Activated CD4-positive, alpha-beta T cell treated with anti-CD3 and anti-CD28 coated beads, Interleukin-2, amount 50 U/mL, for 24 hours (primary cell): ENCODE results near the gene CCNB2.
"Not testable (repeated sequence)": the region's sequence is repeated elsewhere in the genome, so short reads cannot be mapped to it uniquely, and the experiment has no call there.

Source experiments
- DNase-seq, 2 donors: peaks; one replicate each; pipeline ENCODE4 v3.0.0-alpha.2; 2020; ENCODE audit warnings: low read depth in 1 of 2, low spot score in 1 of 2

The CCNB2 gene

DNA sequence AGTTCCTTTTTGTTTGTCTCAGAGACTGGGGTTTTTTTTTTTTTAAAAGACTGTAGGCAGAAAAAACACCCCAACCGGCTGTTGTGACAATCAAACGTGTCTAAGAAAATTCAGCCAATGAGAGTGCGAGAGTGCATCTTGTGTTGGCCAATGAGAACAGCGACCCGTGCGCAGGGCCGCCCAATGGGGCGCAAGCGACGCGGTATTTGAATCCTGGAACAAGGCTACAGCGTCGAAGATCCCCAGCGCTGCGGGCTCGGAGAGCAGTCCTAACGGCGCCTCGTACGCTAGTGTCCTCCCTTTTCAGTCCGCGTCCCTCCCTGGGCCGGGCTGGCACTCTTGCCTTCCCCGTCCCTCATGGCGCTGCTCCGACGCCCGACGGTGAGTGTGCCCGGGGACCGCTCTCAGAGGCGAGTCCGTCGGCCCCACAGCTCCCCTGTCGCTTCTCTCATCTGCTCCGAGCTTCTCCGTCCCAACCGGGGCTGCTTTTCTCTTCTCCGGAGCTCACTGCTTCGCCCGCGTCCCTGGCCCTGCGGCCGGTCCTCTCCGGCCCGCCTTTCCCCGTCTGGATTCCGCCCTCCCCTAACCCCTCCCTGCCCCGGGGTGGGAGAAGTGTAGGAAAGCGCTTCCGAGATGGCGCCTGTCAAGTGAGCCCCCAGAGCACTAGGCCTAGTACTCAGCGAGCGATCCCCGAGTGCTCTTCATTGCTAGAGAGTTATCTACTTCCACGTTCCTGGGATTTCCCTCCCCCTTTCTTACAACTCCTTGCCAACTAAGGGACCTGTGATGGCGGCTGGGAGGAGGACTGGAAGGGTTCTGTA lies at the start of gene CCNB2:
TSS of gene CCNB2 (plus strand) at position 235 of the 821 bp plus-strand sequence. CDS start at position 358, 123 bp downstream.
- peak; percentile 54 to 74 for DNase-seq

DNA sequence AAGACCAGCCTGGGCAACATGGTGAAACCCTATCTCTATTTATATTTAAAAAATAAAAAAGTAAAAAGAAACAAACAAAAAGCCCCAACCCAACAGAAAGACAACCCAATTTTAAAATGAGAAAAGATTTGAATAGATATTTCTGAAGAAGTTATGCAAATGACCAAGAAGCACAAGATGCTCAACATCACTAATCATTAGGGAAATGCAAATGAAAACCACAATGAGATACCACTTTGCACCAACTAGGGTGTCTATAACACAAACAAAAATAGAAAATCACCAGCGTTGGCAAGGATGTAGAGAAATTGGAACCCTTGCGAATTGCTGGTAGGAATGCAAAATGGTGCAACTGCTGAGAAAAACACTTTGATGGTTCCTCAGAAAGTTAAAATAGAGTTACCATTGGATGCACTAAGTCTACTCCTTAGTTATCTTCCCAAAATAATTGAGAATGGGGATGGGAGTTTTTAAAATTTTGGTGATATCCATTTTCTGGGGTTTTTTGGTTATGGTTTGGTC lies 45.8 kb upstream of the CCNB2 start:
- DNase-seq = no peak

DNA sequence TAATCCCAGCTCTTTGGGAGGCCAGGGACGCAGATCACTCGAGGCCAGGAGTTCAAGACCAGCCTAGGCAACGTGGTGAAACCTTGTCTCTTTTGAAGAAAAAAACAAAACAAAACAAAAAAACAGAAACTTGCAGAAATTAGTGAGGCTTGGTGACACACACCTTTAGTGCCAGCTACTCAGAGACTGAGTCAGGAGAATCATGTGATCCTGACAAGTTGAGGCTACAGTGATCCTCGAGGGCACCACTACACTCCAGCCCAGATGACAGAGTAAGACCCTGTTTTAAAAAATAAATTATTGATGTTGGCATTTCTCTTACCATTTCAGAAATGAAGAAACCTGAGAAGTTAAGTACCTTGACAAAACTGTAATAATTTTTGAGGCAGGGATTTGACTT lies 44.6 kb upstream of the CCNB2 start:
- DNase-seq = no peak

DNA sequence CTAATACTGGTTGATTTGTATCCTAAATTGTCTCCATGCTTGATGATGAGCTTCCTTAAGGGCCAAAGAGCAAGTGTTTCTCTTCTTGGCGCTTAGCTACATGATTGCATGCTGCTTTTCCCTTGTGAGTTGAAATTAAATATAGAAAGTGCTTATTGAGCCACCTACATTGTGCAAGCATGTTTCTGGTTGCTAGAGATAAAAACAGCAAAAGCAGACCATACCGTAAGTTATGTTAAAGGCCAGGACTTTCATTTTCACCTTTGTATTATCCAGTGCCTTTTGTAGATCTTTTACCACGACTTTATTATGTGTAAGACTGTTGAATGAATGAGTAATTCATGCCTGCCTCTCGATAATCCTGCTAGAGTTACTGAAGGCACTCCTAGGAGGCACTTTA lies 41.9 kb upstream of the CCNB2 start:
- DNase-seq = no peak

DNA sequence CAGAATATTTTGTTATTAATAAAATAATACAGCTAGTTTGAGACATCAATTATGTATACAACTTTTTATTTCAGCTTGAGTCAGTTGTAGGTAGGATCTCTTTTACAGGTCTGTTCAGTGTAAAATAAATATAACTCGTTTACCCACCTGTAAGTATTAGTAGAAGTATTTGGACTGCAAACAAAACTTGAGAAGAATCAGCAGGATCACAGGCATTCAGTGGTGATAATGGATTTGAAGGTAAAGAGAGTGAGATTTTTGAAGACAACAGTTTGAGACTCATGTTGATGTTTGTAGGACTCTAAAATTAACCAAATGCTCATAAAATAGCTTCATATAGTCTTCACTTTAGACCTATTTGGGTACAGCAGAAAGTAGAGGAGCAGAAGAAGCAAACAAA lies 35.5 kb upstream of the CCNB2 start:
- DNase-seq = no peak

DNA sequence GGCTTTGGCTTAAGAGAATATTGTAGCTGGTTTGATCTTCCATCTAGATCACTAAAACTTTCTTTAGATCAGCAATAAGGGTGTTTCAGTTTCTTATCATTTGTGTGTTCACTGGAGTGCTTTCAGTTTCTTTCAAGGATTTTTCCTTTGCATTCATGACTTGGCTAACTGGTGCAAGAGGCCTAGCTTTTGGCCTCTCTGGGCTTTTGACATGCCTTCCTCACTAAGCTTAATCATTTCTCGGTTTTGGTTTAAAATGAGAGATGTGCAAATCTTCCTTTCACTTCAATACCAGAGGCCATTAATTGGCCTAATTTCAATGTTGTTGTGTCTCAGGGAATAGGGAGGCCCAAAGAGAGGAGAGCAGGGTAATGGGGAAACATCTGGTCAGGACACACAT lies 30.3 kb upstream of the CCNB2 start:
- DNase-seq = no peak

DNA sequence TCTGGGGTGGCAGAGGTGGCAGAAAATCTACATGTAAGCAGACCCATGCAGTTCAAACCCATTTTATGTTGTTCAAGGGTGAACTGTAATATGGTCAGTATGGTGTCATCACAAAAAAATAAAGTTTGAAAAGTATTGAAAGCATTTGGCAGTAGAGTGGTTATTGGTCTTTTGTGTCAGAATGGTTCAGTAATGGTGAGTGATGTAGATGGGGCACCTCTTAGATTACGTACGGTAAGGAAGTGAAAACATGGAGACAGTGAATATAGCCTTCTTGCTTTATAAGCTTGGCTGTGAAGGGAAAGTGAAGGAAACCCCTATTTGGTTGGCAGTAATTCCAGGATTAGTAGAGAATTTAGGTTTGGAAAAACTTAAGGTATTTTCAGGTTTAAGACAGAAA lies 17.2 kb upstream of the CCNB2 start:
- DNase-seq = no peak

DNA sequence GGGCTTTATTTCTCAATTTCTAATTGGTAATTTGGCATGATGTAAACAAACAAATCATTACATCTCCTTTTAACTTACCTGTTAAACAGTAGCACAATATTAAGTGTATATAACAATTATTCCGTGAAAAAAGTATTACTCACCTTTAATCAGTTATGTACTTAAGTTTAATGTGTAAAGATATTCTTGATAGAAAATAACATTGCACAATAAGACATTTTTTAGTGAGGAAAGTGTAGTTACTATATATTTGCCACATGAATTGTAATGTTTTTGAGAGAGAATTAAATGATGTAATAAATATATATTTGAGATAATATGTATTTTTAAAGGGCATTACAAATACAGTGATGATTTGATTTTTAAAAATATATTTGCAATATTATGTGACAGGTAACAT lies 10.9 kb upstream of the CCNB2 start:
- DNase-seq = no peak

DNA sequence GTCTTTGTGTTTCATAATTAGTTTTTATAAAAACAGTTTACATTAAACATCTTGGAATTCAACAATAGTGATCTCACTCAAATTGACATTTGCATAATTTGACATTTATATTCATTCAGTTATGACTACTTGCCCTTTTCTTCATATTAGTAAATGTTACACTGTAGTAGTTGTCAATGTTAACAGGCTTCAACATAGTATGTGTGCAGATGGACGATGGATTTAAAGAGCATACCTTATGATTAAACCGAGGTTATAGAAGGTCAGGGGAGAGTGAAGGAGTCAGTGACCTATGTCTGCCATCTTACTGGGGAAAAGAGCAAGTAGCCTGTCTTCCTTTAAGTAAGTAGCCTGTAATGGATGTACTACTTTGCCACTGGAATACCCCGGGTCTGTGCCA lies 8.5 kb upstream of the CCNB2 start:
- DNase-seq = no peak

DNA sequence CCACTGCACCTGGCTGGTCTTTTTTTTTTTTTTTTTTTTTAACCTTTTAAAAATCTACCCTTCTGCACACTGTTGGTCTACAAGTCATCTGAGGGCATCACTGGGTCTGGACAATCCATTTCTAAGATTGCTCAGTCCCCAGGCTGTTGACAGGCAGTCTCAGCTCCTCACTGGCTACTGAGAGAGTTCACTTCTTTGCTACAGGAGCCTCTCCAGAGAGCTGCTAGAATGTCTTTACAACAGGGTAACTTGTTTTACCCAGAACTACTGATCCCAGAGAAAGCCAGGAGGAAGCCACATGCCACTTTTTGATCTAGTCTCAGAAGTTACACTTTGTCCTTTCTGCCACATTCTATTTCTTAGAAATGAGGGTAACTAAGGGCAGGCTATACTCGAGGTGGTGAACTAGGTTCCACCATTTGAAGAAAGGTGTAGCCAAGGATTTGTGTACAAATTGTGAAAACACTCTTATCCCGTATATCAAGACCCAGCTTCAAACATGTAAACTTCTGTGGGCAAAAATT lies 5.7 kb upstream of the CCNB2 start:
- no peak for DNase-seq

DNA sequence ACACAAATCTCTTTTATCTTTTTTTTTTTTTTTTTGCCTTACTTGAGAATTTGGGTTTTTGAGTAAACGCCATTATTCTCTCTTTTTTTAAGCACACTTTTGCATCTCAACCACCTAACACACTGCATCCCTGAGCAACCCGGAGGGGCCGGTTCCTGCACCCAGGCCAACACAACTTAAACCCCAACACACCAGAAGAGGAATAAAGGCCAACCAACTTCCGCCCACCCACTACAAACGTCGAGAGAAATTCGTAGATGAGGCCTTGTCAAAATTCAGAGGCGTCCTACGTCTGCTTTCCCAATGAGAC lies 389 bp upstream of the CCNB2 start:
- no peak for DNase-seq

DNA sequence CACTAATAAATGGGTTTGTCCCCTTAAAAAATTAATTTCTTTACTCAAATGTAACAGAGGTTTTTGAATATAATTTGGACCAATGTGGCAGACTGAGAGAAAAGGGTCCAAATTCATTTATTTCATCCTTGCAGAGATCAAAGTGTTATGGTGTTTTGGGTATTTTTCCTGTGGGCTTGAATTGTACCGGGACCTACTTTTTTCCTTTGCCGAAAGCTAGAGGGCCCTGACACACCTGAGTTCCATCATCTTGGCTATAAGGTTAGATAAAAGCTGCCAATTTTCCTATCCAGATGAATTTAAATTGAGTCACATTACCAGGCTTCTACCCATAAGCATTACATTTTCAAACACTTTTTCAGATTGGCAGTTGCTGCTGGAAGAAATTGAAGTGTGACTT lies 908 bp downstream of the CCNB2 start:
- no peak for DNase-seq

DNA sequence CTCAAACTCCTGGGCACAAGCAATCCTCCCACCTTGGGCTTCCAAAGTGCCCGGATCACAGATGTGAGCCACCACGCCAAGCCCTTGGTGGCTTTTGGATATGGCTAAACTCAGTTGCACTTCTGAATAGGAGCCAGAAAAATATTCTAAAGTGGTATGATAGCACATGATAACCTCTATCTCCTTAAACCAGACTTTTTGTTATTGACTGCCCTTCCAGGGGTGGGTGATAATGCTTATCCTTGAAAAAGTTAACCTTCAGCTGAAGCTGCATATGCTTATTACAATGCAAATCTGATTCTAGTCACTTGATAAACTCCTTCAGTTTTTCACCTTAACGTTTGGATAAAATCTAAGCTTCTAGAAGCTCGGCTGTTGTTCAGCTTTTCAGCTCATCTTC lies 6.3 kb downstream of the CCNB2 start:
- DNase-seq = no peak

DNA sequence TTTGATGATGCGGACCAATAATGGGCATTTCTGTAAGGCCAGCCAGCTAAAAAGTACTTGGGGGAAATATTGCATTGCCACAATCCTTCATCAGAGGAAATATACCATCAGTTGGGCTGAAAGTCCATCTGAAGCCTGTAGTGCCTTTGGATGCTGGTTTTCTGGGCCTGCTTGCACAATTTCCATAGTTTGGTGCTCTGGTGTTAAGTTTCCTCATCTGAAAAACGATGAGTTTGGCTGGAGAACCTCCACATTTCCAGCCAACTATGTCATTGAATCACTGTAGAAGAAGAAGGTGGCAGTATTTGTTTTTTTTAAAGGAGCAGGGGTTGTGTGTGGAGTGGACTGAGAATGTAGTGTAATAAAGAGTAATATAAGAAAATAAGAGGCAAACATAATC lies 10.1 kb downstream of the CCNB2 start:
- no peak for DNase-seq

DNA sequence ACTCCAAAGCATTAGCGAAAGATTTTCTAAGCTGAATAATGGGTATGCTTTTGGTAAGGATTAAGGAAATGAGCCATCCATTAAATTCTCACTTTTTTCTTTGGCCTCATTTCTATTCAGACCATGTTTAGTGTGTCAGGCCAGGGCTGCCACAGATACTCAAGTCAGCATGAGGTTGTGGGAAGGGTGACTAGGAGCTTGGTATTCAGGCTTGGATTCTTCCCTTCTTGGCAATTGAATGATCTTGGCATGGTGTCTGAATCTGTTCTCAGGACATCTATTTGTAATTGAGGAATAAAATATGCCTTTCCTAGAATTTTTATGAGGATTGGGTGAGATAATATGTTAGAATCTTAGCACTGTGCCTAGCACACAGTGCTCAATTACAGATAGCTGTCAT lies 11.2 kb downstream of the CCNB2 start:
- DNase-seq = no peak

DNA sequence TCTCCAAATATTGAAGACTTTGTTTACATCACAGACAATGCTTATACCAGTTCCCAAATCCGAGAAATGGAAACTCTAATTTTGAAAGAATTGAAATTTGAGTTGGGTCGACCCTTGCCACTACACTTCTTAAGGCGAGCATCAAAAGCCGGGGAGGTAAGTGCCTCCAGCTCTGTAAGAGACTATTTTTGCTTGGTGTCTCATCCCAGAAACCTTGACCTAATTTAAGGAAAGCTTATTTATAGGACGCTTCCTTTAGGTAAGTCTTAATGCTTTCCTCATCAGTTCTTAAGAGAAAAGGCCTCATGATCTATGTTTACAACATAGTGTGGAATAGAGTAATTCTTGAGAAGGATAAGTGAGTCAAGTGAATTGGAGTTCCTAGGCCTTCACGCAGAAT lies 11.8 kb downstream of the CCNB2 start:
- no peak for DNase-seq

DNA sequence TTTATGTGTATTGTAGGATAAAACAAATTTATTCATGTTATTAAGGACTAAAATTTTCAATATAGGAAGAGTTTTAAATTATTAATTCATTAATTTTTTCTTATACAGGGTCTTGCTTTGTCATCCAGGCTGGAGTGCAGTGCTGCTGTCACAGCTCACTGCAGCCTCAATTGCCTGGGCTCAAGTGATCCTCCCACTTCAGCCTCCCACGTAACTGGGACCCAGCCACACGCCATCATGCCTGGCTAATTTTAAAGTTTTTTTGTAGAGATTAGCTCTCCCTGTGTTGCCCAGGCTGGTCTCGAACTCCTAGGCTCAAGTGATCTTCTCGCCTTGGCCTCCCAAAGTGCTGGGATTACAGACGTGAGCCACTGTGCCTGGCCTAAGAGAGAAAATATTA lies 14.7 kb downstream of the CCNB2 start:
- no peak for DNase-seq

DNA sequence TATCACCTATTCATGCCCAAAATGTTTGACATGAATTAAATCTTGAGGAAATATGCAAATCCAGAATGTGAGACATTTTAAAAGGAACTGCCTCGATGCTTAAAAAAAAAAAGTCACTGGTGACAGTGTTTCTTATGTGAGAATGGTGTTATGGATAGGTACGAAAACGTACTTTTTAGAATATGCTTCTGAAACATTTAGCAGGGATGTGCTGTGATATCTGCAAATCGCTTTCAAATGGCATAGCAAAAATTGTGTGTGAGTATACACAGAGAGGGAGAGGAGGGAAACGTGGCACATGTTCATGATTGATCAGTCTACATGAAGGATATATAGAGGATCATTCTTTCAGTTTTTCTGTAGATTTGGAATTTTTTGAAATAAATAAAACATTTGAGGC lies 16.0 kb downstream of the CCNB2 start:
- no peak for DNase-seq

DNA sequence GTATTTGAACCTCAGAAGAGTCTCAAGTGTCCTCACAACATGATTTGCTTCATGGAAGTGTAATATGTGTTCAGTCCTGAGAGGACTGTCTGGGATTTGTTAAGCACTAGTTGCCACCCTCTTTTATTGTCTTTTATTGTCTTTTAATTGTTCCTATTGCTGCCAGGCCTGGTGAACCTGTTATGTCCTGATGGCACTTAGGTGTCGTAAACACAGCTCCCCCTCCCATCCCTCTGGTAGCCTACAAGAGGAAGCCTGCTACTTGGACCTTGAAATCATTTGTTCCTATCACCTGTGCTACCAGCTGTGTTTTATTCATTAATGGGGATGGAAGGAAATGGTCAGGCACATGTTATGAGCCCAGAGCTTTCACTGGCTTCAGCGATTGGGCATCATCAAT lies 19.3 kb downstream of the CCNB2 start:
- DNase-seq = no peak

DNA sequence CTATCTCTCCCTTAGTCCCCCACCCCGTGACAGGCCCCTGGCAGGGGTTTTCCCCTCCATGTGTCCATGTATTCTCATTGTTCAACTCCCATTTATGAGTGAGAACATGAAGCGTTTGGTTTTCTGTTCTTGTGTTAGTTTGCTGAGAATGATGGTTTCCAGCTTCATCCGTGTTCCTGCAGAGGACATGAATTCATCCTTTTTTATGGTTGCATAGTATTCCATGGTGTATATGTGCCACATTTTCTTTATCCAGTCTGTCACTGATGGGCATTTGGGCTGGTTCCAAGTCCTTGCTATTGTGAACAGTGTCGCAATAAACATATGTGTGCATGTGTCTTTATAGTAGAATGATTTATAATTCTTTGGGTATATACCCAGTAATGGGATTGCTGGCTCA lies 20.7 kb downstream of the CCNB2 start:
- DNase-seq = not testable (repeated sequence)

DNA sequence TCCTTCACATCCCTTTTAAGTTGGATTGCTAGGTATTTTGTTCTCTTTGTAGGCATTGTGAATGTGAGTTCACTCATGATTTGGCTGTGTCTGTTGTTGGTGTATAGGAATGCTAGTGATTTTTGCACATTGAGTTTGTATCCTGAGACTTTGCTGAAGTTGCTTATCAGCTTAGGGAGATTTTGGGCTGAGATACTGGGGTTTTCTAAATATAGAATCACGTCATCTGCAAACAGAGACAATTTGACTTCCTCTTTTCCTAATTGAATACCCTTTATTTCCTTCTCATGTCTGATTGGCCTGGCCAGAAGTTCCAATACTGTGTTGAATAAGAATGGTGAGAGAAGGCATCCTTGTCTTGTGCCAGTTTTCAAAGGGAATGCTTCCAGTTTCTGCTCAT lies 22.3 kb downstream of the CCNB2 start:
- not testable (repeated sequence) for DNase-seq

DNA sequence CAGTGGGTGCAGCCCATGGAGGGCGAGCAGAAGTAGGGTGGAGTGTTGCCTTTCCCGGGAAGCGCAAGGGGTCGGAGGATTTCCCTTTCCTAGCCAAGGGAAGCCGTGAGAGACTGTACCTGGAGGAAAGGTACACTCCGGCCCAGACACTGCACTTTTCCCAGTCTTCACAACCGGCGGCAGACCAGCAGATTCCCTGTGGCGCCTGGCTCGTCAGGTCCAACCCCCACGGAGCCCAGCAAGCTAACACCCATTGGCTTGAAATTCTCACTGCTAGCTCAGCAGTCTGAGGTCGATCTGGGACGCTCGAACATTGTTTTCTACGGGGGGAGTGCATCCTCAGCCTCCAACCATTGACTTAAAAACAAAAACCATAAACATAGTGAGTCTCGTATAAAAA lies 26.5 kb downstream of the CCNB2 start:
- DNase-seq = no peak

DNA sequence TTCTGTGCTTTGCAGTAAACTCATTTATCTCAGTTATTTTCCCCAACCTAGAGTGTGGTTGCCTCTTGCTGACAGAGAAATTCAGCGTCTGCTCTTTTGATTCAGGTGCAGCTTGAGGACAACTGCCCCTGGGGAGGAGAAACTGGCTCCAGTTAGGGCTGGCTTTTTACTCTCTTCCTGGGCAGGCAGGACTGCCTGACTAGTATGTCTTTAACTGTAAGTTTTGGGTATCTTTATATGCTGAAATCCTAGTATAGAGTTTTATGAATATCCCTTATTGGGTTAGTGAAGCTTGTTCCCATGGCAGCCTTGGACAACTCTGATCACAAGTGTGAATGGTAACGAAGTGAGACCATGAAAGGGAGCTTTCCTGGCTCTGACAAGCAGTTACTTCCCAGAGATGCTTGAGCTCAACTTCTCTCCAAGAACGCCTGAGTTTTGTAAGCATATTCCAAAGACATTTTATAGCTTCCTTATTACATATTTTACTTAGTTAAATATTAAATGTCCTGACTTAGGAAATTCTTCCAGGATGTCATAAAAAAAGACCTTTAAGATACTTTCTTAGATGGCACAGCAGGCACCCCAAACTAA lies 27.1 kb downstream of the CCNB2 start:
- DNase-seq = no peak
